ENCODE data around the gene RALGPS1.

DNA sequence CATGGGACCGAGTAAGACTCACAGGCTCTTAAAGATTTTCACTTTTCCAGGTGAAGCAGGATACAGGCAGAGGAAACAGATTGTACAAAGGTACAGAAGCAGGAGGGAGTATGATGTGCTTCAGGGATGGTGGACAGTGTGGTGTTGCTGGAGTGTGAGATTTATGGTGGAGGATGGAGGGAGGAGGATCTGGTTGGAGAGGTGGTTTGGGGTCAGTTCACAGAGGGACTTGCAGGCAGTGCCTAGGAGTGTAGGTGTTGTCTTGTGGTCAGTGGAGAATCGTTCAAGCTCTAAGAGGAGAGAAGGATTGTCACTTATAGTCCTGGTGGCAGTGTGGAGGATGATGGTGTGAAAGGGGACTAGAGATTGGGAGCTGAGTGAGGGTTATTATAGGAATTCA lies 11.8 kb downstream of the RALGPS1 start:
- TF ChIP-seq, protein P1, sequence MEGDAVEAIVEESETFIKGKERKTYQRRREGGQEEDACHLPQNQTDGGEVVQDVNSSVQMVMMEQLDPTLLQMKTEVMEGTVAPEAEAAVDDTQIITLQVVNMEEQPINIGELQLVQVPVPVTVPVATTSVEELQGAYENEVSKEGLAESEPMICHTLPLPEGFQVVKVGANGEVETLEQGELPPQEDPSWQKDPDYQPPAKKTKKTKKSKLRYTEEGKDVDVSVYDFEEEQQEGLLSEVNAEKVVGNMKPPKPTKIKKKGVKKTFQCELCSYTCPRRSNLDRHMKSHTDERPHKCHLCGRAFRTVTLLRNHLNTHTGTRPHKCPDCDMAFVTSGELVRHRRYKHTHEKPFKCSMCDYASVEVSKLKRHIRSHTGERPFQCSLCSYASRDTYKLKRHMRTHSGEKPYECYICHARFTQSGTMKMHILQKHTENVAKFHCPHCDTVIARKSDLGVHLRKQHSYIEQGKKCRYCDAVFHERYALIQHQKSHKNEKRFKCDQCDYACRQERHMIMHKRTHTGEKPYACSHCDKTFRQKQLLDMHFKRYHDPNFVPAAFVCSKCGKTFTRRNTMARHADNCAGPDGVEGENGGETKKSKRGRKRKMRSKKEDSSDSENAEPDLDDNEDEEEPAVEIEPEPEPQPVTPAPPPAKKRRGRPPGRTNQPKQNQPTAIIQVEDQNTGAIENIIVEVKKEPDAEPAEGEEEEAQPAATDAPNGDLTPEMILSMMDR (IDR thresholded peaks at IDR 0.05; ENCODE audit: low read depth, low read length), result no peak
- TF ChIP-seq EZH2phosphoT487 (IDR thresholded peaks at IDR 0.05; ENCODE audit: low read depth), result no peak

Data from OCI-LY3 (cell line).